ENCODE measurements around the gene PRB3.
A peak's percentile ranks its signal among the peaks of the same experiment; 100 is the strongest.

The PRB3 gene

GRCh38 chr12:11242656-11243055, 26.9 kb downstream of the PRB3 start:
- TF ChIP-seq, protein P1, sequence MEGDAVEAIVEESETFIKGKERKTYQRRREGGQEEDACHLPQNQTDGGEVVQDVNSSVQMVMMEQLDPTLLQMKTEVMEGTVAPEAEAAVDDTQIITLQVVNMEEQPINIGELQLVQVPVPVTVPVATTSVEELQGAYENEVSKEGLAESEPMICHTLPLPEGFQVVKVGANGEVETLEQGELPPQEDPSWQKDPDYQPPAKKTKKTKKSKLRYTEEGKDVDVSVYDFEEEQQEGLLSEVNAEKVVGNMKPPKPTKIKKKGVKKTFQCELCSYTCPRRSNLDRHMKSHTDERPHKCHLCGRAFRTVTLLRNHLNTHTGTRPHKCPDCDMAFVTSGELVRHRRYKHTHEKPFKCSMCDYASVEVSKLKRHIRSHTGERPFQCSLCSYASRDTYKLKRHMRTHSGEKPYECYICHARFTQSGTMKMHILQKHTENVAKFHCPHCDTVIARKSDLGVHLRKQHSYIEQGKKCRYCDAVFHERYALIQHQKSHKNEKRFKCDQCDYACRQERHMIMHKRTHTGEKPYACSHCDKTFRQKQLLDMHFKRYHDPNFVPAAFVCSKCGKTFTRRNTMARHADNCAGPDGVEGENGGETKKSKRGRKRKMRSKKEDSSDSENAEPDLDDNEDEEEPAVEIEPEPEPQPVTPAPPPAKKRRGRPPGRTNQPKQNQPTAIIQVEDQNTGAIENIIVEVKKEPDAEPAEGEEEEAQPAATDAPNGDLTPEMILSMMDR (conservative IDR thresholded peaks at IDR 0.05; ENCODE audit: low read depth): no peak
- DNase-seq (ENCODE audit: low spot score): no peak
- ChIA-PET POLR2A (ENCODE audit: low non-redundant PET) (no interaction called here), CTCF (interaction anchor here (0.7 kb wide), 2 partner anchors 99 to 225 kb away, joined by 3 read pairs; no protein-coding TSS in a partner anchor)
- no peak overlapping the region for H3K27ac ChIP-seq

DNA sequence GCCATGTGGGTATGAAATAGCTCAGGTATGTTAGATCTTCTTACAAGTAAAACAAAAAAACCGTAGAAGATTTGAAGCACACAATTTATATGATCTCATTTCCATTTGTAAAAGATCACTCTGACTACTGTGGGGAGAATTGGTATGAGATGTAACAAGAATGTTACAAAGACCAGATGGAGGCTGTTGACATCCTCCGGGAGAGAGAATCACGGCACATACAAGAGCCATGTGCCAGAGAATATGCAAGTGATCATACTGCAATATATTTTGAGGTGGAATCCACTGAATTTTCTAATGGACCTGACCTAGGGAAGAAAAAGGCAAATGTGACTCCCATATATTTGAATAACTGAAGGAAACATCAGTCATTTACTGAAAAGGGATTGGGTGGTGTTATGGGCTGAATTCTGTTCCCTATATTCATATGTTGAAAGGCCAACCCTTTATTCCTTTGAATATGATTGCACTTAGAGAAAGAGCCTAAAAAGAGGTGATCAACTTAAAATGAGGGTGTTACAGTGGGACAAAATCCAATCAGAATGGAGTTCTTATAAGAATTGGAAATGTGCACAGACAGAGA, 29.1 kb downstream of the PRB3 start:
- TF ChIP-seq, protein P1 (conservative IDR thresholded peaks at IDR 0.05; ENCODE audit: low read depth): no peak
- no peak overlapping the region for H3K27ac ChIP-seq
- DNase-seq (ENCODE audit: low spot score): no peak
- ChIA-PET CTCF (interaction anchor here (0.6 kb wide), 1 partner anchor 12 kb away, joined by 4 read pairs; no protein-coding TSS in a partner anchor), POLR2A (ENCODE audit: low non-redundant PET) (no interaction called here)

DNA sequence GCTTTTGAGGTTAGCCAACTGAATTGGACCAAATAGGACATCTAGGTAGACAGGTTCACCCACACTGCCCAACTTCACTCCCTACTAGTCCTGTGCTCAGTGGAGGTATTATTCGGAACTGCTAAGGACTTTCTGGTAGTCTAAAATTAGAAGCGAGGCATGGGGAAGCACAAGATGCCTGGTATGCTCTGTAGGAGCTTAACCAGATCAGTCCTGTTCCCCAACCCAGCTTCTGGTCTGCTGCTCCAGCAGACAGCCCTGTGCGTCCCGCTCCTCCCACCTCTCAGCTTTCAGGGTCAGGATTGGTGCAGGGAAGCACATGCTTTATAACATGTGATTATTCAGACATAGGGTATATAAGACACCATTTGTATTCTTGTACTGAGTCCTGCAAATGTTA, 31.2 kb downstream of the PRB3 start:
- POLR2A ChIA-PET (ENCODE audit: low non-redundant PET): no interaction called here
- no peak overlapping the region for H3K27ac ChIP-seq
- DNase-seq (ENCODE audit: low spot score): no peak
- TF ChIP-seq, protein P1 (conservative IDR thresholded peaks at IDR 0.05; ENCODE audit: low read depth): no peak
- CTCF ChIA-PET: no interaction called here

GRCh38 chr12:11233532-11233931, 36.0 kb downstream of the PRB3 start:
- H3K27ac ChIP-seq: no peak overlapping the region
- POLR2A ChIA-PET (ENCODE audit: low non-redundant PET): no interaction called here
- DNase-seq (ENCODE audit: low spot score): no peak
- CTCF ChIA-PET: interaction anchor here (1.4 kb wide), 1 partner anchor 252 kb away, joined by 3 read pairs; no protein-coding TSS in a partner anchor
- TF ChIP-seq, protein P1 (conservative IDR thresholded peaks at IDR 0.05; ENCODE audit: low read depth): no peak

DNA sequence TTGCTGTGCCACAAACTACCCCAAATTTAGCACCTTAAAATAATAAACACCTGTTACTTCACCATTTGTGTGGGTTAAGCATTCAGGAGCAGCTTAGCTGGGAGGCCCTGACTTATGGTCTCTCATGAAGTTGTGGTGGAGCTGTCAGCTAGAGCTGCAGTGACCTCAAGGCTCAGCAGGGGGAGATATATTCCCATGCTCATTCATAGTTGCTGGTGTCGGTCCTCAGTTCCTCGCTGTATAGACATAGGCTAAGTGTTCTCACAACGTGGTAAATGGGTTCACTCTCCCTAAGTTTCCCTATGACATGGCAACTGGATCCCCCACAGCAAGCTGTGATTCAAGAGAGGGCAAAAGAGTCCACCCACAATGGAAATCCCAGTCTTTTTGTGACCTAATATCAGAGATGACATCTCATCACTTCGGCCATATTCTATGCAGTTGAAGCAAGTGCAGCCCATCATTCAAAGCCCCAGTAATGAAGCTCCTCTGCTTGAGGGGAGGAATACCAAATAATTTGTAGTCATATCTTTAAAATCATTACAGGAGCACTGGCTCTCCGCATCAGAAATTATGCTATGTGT, 41.1 kb downstream of the PRB3 start:
- peak; percentile 54 for DNase-seq (ENCODE audit: low spot score)

DNA sequence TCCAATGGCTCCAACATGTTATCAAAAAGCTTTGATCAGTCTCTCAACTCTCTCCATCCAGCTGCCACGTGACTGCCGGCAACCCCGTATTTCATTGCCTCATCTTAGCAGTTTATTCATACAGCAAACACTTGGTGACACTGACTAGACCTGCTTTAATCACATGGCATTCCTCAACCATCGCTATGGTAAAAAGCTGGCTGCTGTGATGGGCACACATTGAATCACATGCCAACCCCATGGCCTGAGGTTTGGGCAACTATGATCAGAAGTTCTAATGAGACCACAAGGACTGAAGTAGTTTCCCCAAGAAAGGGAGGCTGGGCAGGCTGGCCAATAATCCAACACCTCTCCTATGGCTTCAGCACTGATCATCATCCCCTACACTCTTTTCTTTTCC, 42.1 kb downstream of the PRB3 start:
- ChIA-PET CTCF (no interaction called here), POLR2A (ENCODE audit: low non-redundant PET) (no interaction called here)
- no peak overlapping the region for H3K27ac ChIP-seq
- TF ChIP-seq, protein P1 (conservative IDR thresholded peaks at IDR 0.05; ENCODE audit: low read depth): no peak
- no peak for DNase-seq (ENCODE audit: low spot score)

More for the DNA sequence above, 41.1 kb downstream of the PRB3 start:
- ChIA-PET CTCF (interaction anchor here (0.7 to 2.2 kb wide), 5 partner anchors 12 to 453 kb away, joined by 3 to 17 read pairs (median 4); no protein-coding TSS in a partner anchor), POLR2A (ENCODE audit: low non-redundant PET) (no interaction called here)
- H3K27ac ChIP-seq: no peak overlapping the region
- TF ChIP-seq, protein P1 (conservative IDR thresholded peaks at IDR 0.05; ENCODE audit: low read depth): no peak; the same call in 1 of the 2 replicates
